Parietal lobe (tissue), 2 donors: ENCODE results near the gene POTEC. TPM values are rescaled to one million over a fixed set of nuclear protein-coding genes. Genes with fewer than 3 reads are reported as not detected.

Experiments
- small RNA-seq: library from RNA; depleted of rRNA; stranded (forward); fragments of <200 nt; gene quantifications from one replicate; pipeline ENCODE3, GENCODE V24; 2014; ENCODE audit warnings: low replicate concordance
- total RNA-seq: library from RNA; depleted of rRNA; stranded (reverse); fragments of >200 nt; gene quantifications from one replicate; pipeline ENCODE4 v1.2.3, GENCODE V29; 2014

The POTEC gene
- total RNA-seq = 0.31 TPM

GRCh38 chr18:14543446-14543964 lies at the start of gene POTEC:
POTEC (minus strand) TSS chr18:14543600; CDS start chr18:14543146, 454 bp downstream.

Small RNA genes lying within 50 kb of the gene (small RNA-seq; reads per million reads assigned to genes)
- not detected for gene RNU6-1021P

Other genes starting within 250 kb of the POTEC start
- gene ANKRD30B, start 204.6 kb upstream of the POTEC start, total RNA-seq = 2.2 TPM